Suprapubic skin (tissue), 4 donors: ENCODE results near the gene ZNF575. TPM values are rescaled to one million over a fixed set of nuclear protein-coding genes. Genes with fewer than 3 reads are reported as not detected.

Source experiments
- DNase-seq, 2 donors: peaks; one replicate each; pipeline ENCODE4 v3.0.0-alpha.2; 2019; ENCODE audit warnings: low spot score in 2 of 2
- H3K27ac ChIP-seq: fragments of 200-600 bp; sonication (generic); one replicate; pipeline ENCODE4 v1.5.1; 2019
- H3K27me3 ChIP-seq: fragments of 200-600 bp; sonication (generic); one replicate; pipeline ENCODE4 v1.5.1; 2019
- H3K36me3 ChIP-seq: fragments of 200-600 bp; sonication (generic); one replicate; pipeline ENCODE4 v1.5.1; 2019
- H3K4me1 ChIP-seq: fragments of 200-600 bp; sonication (generic); one replicate; pipeline ENCODE4 v1.5.1; 2019
- H3K4me3 ChIP-seq: fragments of 200-600 bp; sonication (generic); one replicate; pipeline ENCODE4 v1.5.1; 2019; ENCODE audit warnings: mild to moderate bottlenecking
- H3K9me3 ChIP-seq: fragments of 200-600 bp; sonication (generic); one replicate; pipeline ENCODE4 v1.5.1; 2019
- CTCF ChIP-seq, 2 donors: fragments of 200-600 bp in 1 of 2; fragments of 450-650 bp in 1 of 2; sonication (generic) in 1 of 2; IDR thresholded peaks; one replicate each; pipeline ENCODE4 v1.5.1; 2016 to 2019; ENCODE audit warnings: antibody characterized with exemption in 2 of 2, mild to moderate bottlenecking in 1 of 2, moderate library complexity in 1 of 2
- EP300 ChIP-seq: sonication (generic); formaldehyde crosslinking; IDR thresholded peaks from one replicate; pipeline ENCODE4 v1.6.1; 2017; ENCODE audit warnings: antibody characterized with exemption
- POLR2A ChIP-seq, 2 donors: fragments of 450-650 bp; IDR thresholded peaks; one replicate each; pipeline ENCODE4 v1.6.1; 2017; ENCODE audit warnings: antibody characterized with exemption in 2 of 2, mild to moderate bottlenecking in 2 of 2, moderate library complexity in 2 of 2
- POLR2AphosphoS5 ChIP-seq, 3 donors: sonication (generic); formaldehyde crosslinking; IDR thresholded peaks; one replicate each; pipeline ENCODE4 v1.6.1; 2017; ENCODE audit warnings: antibody characterized with exemption in 3 of 3
- WGBS: methylation state at CpG from one replicate; pipeline ENCODE4 v1.1.5; 2018; 5-methylcytosine and 5-hydroxymethylcytosine counted together
- total RNA-seq, 4 donors: library from RNA; depleted of rRNA; stranded (reverse); fragments of >200 nt; gene quantifications; one replicate each; pipeline ENCODE4 v1.1.0, GENCODE V29; 2016

ZNF575 gene
- total RNA-seq, 4 donors from 2014 or later = 0.52 to 2.4 (median 0.92) TPM

- Histone ChIP-seq H3K9me3 (no peaks in the 10 kb centered on the region), H3K36me3 (peaks cover 9% of the 10 kb centered on the region), H3K27me3 (no peaks in the 10 kb centered on the region), H3K4me1 (peaks cover 22% of the 10 kb centered on the region), H3K27ac (no peak overlapping the region), H3K4me3 (no peak overlapping the region)
- no peak for DNase-seq
- WGBS = 83% methylated on average over 3 of the region's 3 CpGs
- TF ChIP-seq POLR2A (IDR thresholded peaks at IDR 0.05) = no peak
- no peak for TF ChIP-seq EP300
Measured at GRCh38 chr19:43572171-43572588, 39.2 kb downstream of the ZNF575 start.

GRCh38 chr19:43574424-43575155 is 41.6 kb downstream of the ZNF575 start:
- Histone ChIP-seq H3K4me1 (peaks cover 22% of the 10 kb centered on the region), H3K27ac (peak overlapping the region; percentile 80), H3K36me3 (peaks cover 9% of the 10 kb centered on the region), H3K4me3 (peak overlapping the region; percentile 88), H3K27me3 (no peaks in the 10 kb centered on the region), H3K9me3 (no peaks in the 10 kb centered on the region)
- DNase-seq = no peak
- no peak for TF ChIP-seq POLR2AphosphoS5 (IDR thresholded peaks at IDR 0.05)
- TF ChIP-seq CTCF (IDR thresholded peaks at IDR 0.05) = no peak
- TF ChIP-seq EP300 = no peak
- no peak for TF ChIP-seq POLR2A (IDR thresholded peaks at IDR 0.05)
- WGBS = 29% methylated on average over 11 of the region's 12 CpGs

- Histone ChIP-seq H3K4me1 (peaks cover 22% of the 10 kb centered on the region), H3K27me3 (no peaks in the 10 kb centered on the region), H3K9me3 (no peaks in the 10 kb centered on the region), H3K4me3 (peak within 1 kb of the TSS; percentile 88), H3K27ac (peak within 1 kb of the TSS; percentile 80), H3K36me3 (peaks cover 9% of the 10 kb centered on the region)
- TF ChIP-seq EP300 = no peak
- peak in 1 of 2 donors; percentile 28 for TF ChIP-seq POLR2A (IDR thresholded peaks at IDR 0.05)
- peak; percentile 98 for DNase-seq
- 0% methylated on average over 27 of the region's 51 CpGs for WGBS
Measured at GRCh38 chr19:43575156-43575950, 42.4 kb downstream of the ZNF575 start, which contains the start of the genes PINLYP and XRCC1. Gene PINLYP, plus strand, starts transcription at chr19:43575801. Its CDS starts 1,391 bp downstream, at chr19:43577192. Gene XRCC1, minus strand, starts transcription at chr19:43575527. Its CDS starts 69 bp downstream, at chr19:43575458.

- H3K9me3 ChIP-seq = no peaks in the 10 kb centered on the region
- DNase-seq = no peak
- no peaks in the 10 kb centered on the region for H3K27me3 ChIP-seq
- H3K4me1 ChIP-seq = peaks cover 28% of the 10 kb centered on the region
- peaks cover 9% of the 10 kb centered on the region for H3K36me3 ChIP-seq
- TF ChIP-seq EP300 (no peak), POLR2A (IDR thresholded peaks at IDR 0.05) (no peak), CTCF (IDR thresholded peaks at IDR 0.05) (no peak), POLR2AphosphoS5 (IDR thresholded peaks at IDR 0.05) (no peak)
- 53% methylated on average over 37 of the region's 37 CpGs for WGBS
- peak overlapping the region; percentile 88 for H3K4me3 ChIP-seq
- H3K27ac ChIP-seq = peak overlapping the region; percentile 74
Measured at GRCh38 chr19:43575955-43576878, 43.2 kb downstream of the ZNF575 start.

GRCh38 chr19:43578787-43579186 is 45.8 kb downstream of the ZNF575 start:
- 91% methylated on average over 3 of the region's 3 CpGs for WGBS
- Histone ChIP-seq H3K4me3 (no peak overlapping the region), H3K27ac (no peak overlapping the region), H3K36me3 (no peaks in the 10 kb centered on the region), H3K9me3 (no peaks in the 10 kb centered on the region), H3K4me1 (peaks cover 37% of the 10 kb centered on the region), H3K27me3 (no peaks in the 10 kb centered on the region)
- TF ChIP-seq CTCF (IDR thresholded peaks at IDR 0.05) = no peak
- TF ChIP-seq POLR2AphosphoS5 (IDR thresholded peaks at IDR 0.05) = no peak
- no peak for TF ChIP-seq POLR2A (IDR thresholded peaks at IDR 0.05)
- no peak for TF ChIP-seq EP300
- DNase-seq = no peak
